ENCODE results near the gene CBLC. TPM values are rescaled to one million over a fixed set of nuclear protein-coding genes. Genes with fewer than 3 reads are reported as not detected.
A peak's percentile ranks its signal among the peaks of the same experiment; 100 is the strongest.

CBLC gene
- 10 to 100 TPM; 18.5 to 23.6 TPM for total RNA-seq

- Histone ChIP-seq H3K9me3 (no peaks in the 10 kb centered on the region), H3K27ac (peak within 1 kb of the TSS; percentile 60 to 87 (median 78)), H3K4me1 (peaks cover 18% of the 10 kb centered on the region), H3K4me3 (peak within 1 kb of the TSS; percentile 38 to 50), H3K27me3 (no peaks in the 10 kb centered on the region), H3K36me3 (replicated peaks in 1 of 2; ENCODE audit: insufficient read depth in 1 of 2, low read depth in 2 of 2) (no peaks in the 10 kb centered on the region)
- 0 to 3% methylated on average over 2 to 46 of the region's 47 CpGs for WGBS, 2 donors
- DNase-seq (peak; percentile 87 to 97 (median 95)), ATAC-seq (peak; percentile 97)
- intact Hi-C loops (cut with DNase I), result no loop called here
- TF ChIP-seq POLR2A (IDR thresholded peaks at IDR 0.05), result peak; percentile 70 to 83 (median 82)
- peak in 5 of 7 experiments; percentile 7 to 42 (median 29) for TF ChIP-seq CTCF (IDR thresholded peaks at IDR 0.05)
Measured at GRCh38 chr19:44777715-44778347, at the start of gene CBLC. Gene CBLC, plus strand, starts transcription at chr19:44777890. Its CDS starts 42 bp downstream, at chr19:44777932.

GRCh38 chr19:44728178-44728577 is 49.5 kb upstream of the CBLC start:
- Histone ChIP-seq H3K27ac (no peak overlapping the region), H3K4me1 (peaks cover 32% of the 10 kb centered on the region), H3K4me3 (no peak overlapping the region), H3K36me3 (replicated peaks in 1 of 2; ENCODE audit: insufficient read depth in 1 of 2, low read depth in 2 of 2) (no peaks in the 10 kb centered on the region), H3K9me3 (no peaks in the 10 kb centered on the region), H3K27me3 (no peaks in the 10 kb centered on the region)
- DNase-seq, result no peak
- no peak for ATAC-seq
- 76 to 80% methylated on average over 6 of the region's 6 CpGs for whole genome bisulfite sequencing, 2 donors
- TF ChIP-seq POLR2A (IDR thresholded peaks at IDR 0.05) (no peak), CTCF (IDR thresholded peaks at IDR 0.05) (no peak)
- intact Hi-C loops (cut with DNase I), result loop anchor here (5.0 kb wide), 1 partner anchor 34 kb away; no protein-coding TSS in a partner anchor

GRCh38 chr19:44729516-44730033 is 48.1 kb upstream of the CBLC start:
- intact Hi-C loops (cut with DNase I), result loop anchor here (5.0 kb wide), 1 partner anchor 33 kb away; no protein-coding TSS in a partner anchor
- no peak for ATAC-seq
- peaks cover 18% of the 10 kb centered on the region for H3K4me1 ChIP-seq
- H3K4me3 ChIP-seq, result no peak overlapping the region
- no peaks in the 10 kb centered on the region for H3K9me3 ChIP-seq
- 82 to 88% methylated on average over 8 of the region's 8 CpGs for WGBS, 2 donors
- no peak for DNase-seq
- no peak overlapping the region for H3K27ac ChIP-seq
- TF ChIP-seq POLR2A (IDR thresholded peaks at IDR 0.05) (no peak), CTCF (IDR thresholded peaks at IDR 0.05) (no peak)
- no peaks in the 10 kb centered on the region for H3K27me3 ChIP-seq
- no peaks in the 10 kb centered on the region for H3K36me3 ChIP-seq (replicated peaks in 1 of 2; ENCODE audit: insufficient read depth in 1 of 2, low read depth in 2 of 2)

GRCh38 chr19:44731081-44731480 is 46.6 kb upstream of the CBLC start:
- Histone ChIP-seq H3K36me3 (replicated peaks in 1 of 2; ENCODE audit: insufficient read depth in 1 of 2, low read depth in 2 of 2) (no peaks in the 10 kb centered on the region), H3K9me3 (no peaks in the 10 kb centered on the region), H3K4me1 (peaks cover 5% of the 10 kb centered on the region), H3K27me3 (no peaks in the 10 kb centered on the region), H3K4me3 (no peak overlapping the region), H3K27ac (no peak overlapping the region)
- no peak for DNase-seq
- no peak for TF ChIP-seq CTCF (IDR thresholded peaks at IDR 0.05)
- TF ChIP-seq POLR2A (IDR thresholded peaks at IDR 0.05), result no peak
- intact Hi-C loops (cut with DNase I), result no loop called here
- ATAC-seq, result no peak
- 87 to 97% methylated on average over 5 of the region's 5 CpGs for WGBS, 2 donors
